NB4 (cell line): ENCODE results near the gene STX4.

ENCODE experiments used
- DNase-seq: peaks from one replicate; pipeline ENCODE4 v3.0.0; 2010; ENCODE audit warnings: low read depth
- H3K4me3 ChIP-seq: one replicate; pipeline ENCODE4 v1.5.1; 2011; ENCODE audit warnings: mild to moderate bottlenecking, low read depth, low read length, moderate library complexity
- MYC ChIP-seq: IDR thresholded peaks from 2 replicates; pipeline ENCODE4 v1.6.1; 2011; ENCODE audit warnings: low read depth, low read length
- POLR2A ChIP-seq: IDR thresholded peaks from 2 replicates; pipeline ENCODE4 v1.6.1; 2011; ENCODE audit warnings: mild to moderate bottlenecking; ENCODE audit not compliant: insufficient read length; ENCODE audit errors: extremely low read depth
- TF ChIP-seq, protein P1 (sequence below): IDR thresholded peaks from one replicate; pipeline ENCODE4 v1.5.1; 2012; ENCODE audit warnings: low read depth, low read length
- TF ChIP-seq, protein P2 (sequence below): IDR thresholded peaks from 2 replicates; pipeline ENCODE4 v1.6.1; 2011; ENCODE audit warnings: low read depth, low read length

The STX4 gene

GRCh38 chr16:31086629-31086906, 53.2 kb downstream of the STX4 start:
- TF ChIP-seq POLR2A = no peak
- TF ChIP-seq, protein P1, sequence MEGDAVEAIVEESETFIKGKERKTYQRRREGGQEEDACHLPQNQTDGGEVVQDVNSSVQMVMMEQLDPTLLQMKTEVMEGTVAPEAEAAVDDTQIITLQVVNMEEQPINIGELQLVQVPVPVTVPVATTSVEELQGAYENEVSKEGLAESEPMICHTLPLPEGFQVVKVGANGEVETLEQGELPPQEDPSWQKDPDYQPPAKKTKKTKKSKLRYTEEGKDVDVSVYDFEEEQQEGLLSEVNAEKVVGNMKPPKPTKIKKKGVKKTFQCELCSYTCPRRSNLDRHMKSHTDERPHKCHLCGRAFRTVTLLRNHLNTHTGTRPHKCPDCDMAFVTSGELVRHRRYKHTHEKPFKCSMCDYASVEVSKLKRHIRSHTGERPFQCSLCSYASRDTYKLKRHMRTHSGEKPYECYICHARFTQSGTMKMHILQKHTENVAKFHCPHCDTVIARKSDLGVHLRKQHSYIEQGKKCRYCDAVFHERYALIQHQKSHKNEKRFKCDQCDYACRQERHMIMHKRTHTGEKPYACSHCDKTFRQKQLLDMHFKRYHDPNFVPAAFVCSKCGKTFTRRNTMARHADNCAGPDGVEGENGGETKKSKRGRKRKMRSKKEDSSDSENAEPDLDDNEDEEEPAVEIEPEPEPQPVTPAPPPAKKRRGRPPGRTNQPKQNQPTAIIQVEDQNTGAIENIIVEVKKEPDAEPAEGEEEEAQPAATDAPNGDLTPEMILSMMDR = no peak
- TF ChIP-seq, protein P2, sequence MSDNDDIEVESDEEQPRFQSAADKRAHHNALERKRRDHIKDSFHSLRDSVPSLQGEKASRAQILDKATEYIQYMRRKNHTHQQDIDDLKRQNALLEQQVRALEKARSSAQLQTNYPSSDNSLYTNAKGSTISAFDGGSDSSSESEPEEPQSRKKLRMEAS = no peak
- no peak for TF ChIP-seq MYC
- DNase-seq = no peak
- no peak overlapping the region for H3K4me3 ChIP-seq

DNA sequence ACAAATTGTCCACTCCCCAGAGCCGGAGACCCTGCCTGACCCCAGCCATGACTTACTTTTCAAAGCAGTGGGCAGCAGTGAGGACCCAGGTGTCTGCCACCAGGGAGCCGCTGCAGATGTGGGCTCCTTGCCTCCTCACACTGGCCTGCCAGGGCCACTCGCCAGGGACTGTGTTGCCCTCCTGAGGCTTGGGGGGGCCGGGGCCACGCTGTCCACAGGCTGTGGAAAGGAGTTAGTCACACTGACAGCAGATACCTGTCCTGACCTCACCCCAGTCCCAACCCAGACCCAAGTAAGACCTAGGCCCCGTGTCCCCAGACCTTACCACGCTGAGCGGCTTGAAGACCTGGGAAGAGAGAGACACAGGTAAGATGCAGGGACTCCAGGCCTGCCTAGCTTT, 54.1 kb downstream of the STX4 start:
- DNase-seq = no peak
- TF ChIP-seq, protein P2 = no peak
- TF ChIP-seq, protein P1 = no peak
- TF ChIP-seq MYC (no peak), POLR2A (no peak)
- no peak overlapping the region for H3K4me3 ChIP-seq

DNA sequence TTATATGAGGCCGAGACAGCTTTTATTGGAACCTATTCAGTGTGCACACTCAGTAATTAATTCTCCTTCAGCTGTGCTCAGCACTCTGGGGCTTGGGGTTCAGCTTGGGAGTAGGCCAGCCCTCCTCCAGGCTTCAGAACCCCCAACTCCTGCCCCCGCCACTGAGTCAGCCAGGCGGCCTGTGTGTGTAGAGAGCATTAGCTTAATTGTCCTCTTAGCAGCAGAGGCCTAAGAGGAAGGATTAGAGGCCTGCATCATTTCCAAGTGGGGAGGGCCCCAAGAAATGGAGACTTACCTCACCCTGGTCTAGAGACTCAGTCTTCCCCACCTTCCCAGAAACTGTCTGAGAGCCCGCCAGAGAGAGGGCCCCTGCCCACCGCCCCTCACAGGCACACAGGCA, 54.6 kb downstream of the STX4 start:
- TF ChIP-seq MYC (no peak), POLR2A (no peak)
- TF ChIP-seq, protein P1 = no peak
- TF ChIP-seq, protein P2 = no peak
- no peak for DNase-seq
- H3K4me3 ChIP-seq = no peak overlapping the region

DNA sequence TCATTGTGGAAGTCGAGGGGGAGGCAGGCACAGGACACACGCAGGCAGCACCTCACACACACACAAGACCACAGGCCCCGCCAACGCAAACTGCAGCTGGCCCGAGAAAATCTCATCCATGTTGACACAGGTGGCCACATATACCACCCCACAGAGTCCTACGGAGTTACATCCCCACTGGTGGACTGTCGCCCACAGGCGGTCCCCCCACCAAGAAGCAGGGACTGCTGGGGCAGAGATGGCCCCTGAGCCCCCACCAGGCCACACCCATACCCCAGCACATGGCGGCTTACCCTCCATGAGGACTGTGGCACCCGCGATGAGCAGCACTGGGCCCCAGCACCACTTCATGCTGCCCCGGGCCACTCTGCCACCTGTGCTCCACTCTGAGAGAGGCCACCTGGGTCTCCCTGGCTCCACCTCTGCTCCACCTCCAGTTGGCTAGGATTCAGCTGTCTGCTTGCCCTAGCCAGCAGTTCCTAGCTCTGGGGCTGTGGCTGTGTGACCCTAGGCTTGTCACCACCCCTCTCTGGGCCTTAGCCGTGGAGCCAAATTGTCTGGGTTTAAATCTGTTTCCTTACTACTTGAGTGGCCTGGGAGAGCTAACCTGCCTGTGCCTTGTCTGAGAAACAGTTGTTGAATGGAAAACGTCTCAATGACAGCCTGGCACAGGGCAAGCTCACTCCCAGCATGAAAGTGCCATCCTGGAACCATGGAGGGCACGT, 55.3 kb downstream of the STX4 start, which contains the start of gene PRSS53:
Gene PRSS53 (minus strand): TSS at position 485 of the 725 bp plus-strand sequence. CDS start 134 bp downstream, at position 351.
- no peak within 1 kb of the TSS for H3K4me3 ChIP-seq
- no peak for TF ChIP-seq POLR2A
- no peak for TF ChIP-seq MYC
- TF ChIP-seq, protein P2 = no peak
- TF ChIP-seq, protein P1 = no peak
- DNase-seq = no peak

GRCh38 chr16:31089199-31089598, 55.8 kb downstream of the STX4 start:
- no peak overlapping the region for H3K4me3 ChIP-seq
- no peak for DNase-seq
- TF ChIP-seq MYC (no peak), POLR2A (no peak)
- TF ChIP-seq, protein P1 = no peak
- TF ChIP-seq, protein P2 = no peak
